GM10248 (cell line): ENCODE results near the gene SVOPL.
"Not testable (repeated sequence)": the region's sequence is repeated elsewhere in the genome, so short reads cannot be mapped to it uniquely, and the experiment has no call there.

Experiments
- CTCF ChIA-PET: fragments of 300-600 bp; sonication (Branson Sonifier 250); formaldehyde crosslinking; extraction: SDS; loops from one replicate; lab custom pipeline; 2021; ENCODE audit warnings: antibody characterized with exemption; lab: Yijun Ruan, JAX
- POLR2A ChIA-PET: fragments of 350-650 bp; sonication (Branson Sonifier 250); formaldehyde crosslinking; extraction: SDS; loops from one replicate; lab custom pipeline; 2020; ENCODE audit warnings: antibody characterized with exemption; lab: Yijun Ruan, JAX
- DNase-seq: peaks from one replicate; pipeline ENCODE4 v3.0.0; 2012; ENCODE audit errors: extremely low spot score
- TF ChIP-seq, protein P1 (sequence below): IDR thresholded peaks from 2 replicates; pipeline ENCODE4 v1.5.1; 2012; ENCODE audit warnings: mild to moderate bottlenecking, low read depth; ENCODE audit errors: extremely low read depth, missing control alignments, control extremely low read depth

Gene SVOPL

DNA sequence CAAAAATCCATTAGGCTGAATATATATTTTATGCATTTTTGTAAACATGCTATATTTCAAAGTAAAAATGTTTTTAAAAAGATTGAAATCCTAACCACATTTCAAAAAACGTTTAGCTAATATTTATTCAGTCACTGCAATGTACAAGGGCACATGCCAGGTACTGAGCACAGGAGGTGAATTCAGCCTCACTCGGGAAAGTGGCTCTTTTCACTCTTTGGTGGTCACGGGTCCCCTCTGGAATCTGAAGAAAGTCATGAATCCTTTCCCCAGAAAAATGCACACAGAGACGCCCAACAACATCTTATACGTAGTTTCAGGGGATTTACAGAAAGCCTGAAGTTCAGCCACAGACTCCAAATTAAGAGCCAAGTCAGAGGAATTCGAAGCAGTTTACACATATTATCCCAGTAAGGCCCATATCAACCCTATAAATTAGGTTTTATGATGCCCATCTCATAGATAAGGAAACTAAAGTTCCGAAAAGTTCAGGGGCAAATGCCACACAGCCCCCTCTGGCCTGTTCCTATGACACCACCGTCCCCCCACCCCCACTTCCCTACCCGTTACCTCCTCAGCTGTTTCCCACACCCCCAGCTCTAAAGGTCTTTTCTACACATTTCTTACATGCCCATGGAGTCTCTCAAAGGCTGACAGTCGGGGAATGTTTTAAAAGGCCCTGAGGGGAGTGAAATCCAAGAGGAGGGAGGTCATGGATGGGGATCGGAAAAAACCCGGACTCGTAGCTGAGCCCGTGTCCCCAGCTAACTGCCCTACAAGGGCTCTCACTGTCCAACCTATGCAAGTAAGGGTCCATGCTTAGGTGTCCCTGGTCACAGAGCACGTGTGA lies 9.6 kb upstream of the SVOPL start:
- TF ChIP-seq, protein P1, sequence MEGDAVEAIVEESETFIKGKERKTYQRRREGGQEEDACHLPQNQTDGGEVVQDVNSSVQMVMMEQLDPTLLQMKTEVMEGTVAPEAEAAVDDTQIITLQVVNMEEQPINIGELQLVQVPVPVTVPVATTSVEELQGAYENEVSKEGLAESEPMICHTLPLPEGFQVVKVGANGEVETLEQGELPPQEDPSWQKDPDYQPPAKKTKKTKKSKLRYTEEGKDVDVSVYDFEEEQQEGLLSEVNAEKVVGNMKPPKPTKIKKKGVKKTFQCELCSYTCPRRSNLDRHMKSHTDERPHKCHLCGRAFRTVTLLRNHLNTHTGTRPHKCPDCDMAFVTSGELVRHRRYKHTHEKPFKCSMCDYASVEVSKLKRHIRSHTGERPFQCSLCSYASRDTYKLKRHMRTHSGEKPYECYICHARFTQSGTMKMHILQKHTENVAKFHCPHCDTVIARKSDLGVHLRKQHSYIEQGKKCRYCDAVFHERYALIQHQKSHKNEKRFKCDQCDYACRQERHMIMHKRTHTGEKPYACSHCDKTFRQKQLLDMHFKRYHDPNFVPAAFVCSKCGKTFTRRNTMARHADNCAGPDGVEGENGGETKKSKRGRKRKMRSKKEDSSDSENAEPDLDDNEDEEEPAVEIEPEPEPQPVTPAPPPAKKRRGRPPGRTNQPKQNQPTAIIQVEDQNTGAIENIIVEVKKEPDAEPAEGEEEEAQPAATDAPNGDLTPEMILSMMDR: no peak
- no peak for DNase-seq
- CTCF ChIA-PET: no interaction called here
- POLR2A ChIA-PET: no interaction called here

- ChIA-PET CTCF (no interaction called here), POLR2A (no interaction called here)
- TF ChIP-seq, protein P1: no peak
- no peak for DNase-seq
Observed at GRCh38 chr7:138705167-138705566, 4.0 kb upstream of the SVOPL start.

- no peak for DNase-seq
- ChIA-PET CTCF (interaction anchor here (1.3 kb wide), 1 partner anchor 37 kb away, joined by 3 read pairs; no protein-coding TSS in a partner anchor), POLR2A (no interaction called here)
- TF ChIP-seq, protein P1: no peak
Observed at GRCh38 chr7:138701537-138701923, 368 bp upstream of the SVOPL start.

- DNase-seq: no peak
- TF ChIP-seq, protein P1: no peak
- ChIA-PET CTCF (no interaction called here), POLR2A (no interaction called here)
Observed at GRCh38 chr7:138699661-138700060, 1.5 kb downstream of the SVOPL start.

GRCh38 chr7:138698281-138698680 lies 2.9 kb downstream of the SVOPL start:
- CTCF ChIA-PET: no interaction called here
- no peak for DNase-seq
- TF ChIP-seq, protein P1: no peak
- POLR2A ChIA-PET: no interaction called here

GRCh38 chr7:138697535-138698182 lies 3.5 kb downstream of the SVOPL start:
- TF ChIP-seq, protein P1: no peak
- ChIA-PET POLR2A (no interaction called here), CTCF (no interaction called here)
- no peak for DNase-seq

DNA sequence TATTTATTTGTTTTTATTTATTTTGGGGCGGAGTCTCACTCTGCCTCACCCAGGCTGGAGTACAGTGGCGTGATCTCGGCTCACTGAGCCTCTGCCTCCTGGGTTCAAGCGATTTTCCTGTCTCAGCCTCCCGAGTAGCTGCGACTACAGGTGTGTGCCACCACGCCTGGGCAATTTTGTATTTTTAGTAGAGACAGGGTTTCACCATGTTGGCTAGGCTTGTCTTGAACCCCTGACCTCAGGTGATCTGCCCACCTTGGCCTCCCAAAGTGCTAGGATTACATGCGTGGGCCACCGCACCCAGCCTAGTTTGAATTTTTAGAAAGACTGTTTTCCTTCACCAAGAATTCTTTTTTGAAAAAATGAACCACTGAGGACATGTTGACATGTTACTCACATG lies 5.4 kb downstream of the SVOPL start:
- CTCF ChIA-PET, POLR2A ChIA-PET, DNase-seq: not testable (repeated sequence)
